Thyroid gland (tissue), 4 donors: ENCODE measurements around the gene MAPK4. TPM values are rescaled to one million over a fixed set of nuclear protein-coding genes. Genes with fewer than 3 reads are reported as not detected.

ENCODE experiments used
- DNase-seq, 2 donors: peaks; one replicate each; pipeline ENCODE4 v3.0.0-alpha.2; 2019
- H3K27ac ChIP-seq, 3 donors: fragments of 200-600 bp; sonication (generic); 1 replicate in 2 of 3; 2 replicates in 1 of 3; pipeline ENCODE4 v1.5.1; 2016 to 2019; ENCODE audit warnings: mild to moderate bottlenecking in 1 of 3, moderate library complexity in 1 of 3
- H3K27me3 ChIP-seq: fragments of 200-600 bp; sonication (generic); one replicate; pipeline ENCODE4 v1.5.1; 2019
- H3K36me3 ChIP-seq, 2 donors: fragments of 200-600 bp; sonication (generic); one replicate each; pipeline ENCODE4 v1.5.1; 2016 to 2019
- H3K4me1 ChIP-seq, 2 donors: fragments of 200-600 bp; sonication (generic); one replicate each; pipeline ENCODE4 v1.5.1; 2017 to 2019
- H3K4me3 ChIP-seq, 3 donors: fragments of 200-600 bp; sonication (generic); replicated peaks in 1 of 3; 1 replicate in 2 of 3; 2 replicates in 1 of 3; pipeline ENCODE4 v1.5.1; 2016; ENCODE audit warnings: mild to moderate bottlenecking in 1 of 3
- H3K9me3 ChIP-seq: fragments of 200-600 bp; sonication (generic); one replicate; pipeline ENCODE4 v1.5.1; 2017
- CTCF ChIP-seq, 6 experiments: fragments of 200-600 bp in 3 of 6; fragments of 450-650 bp in 3 of 6; sonication (generic) in 3 of 6; IDR thresholded peaks; one replicate each; pipeline ENCODE4 v1.5.1; 2016 to 2019; ENCODE audit warnings: antibody characterized with exemption in 6 of 6, mild to moderate bottlenecking in 2 of 6, inconsistent platforms in 1 of 6, moderate library complexity in 1 of 6
- POLR2A ChIP-seq, 2 donors: fragments of 450-650 bp; IDR thresholded peaks; one replicate each; pipeline ENCODE4 v1.6.1; 2017; ENCODE audit warnings: antibody characterized with exemption in 2 of 2, mild to moderate bottlenecking in 2 of 2, moderate library complexity in 1 of 2
- WGBS, 2 donors: methylation state at CpG; one replicate each; pipeline ENCODE4 v1.1.5; 2017; 5-methylcytosine and 5-hydroxymethylcytosine counted together
- intact Hi-C: fragments of 100-400 bp; cut with DNase I; formaldehyde crosslinking; loops from one replicate; pipeline ENCODE4 v1.15.1; 2023
- total RNA-seq, 4 donors: library from RNA; depleted of rRNA; stranded (reverse); fragments of >200 nt; gene quantifications; one replicate each; pipeline ENCODE4 v1.2.3, GENCODE V29; 2016

The MAPK4 gene
- total RNA-seq, 4 donors from 2014 or later: 3.5 to 17.9 (median 11.4) TPM

- intact Hi-C loops: no loop called here
- no peak for DNase-seq
- H3K9me3 ChIP-seq: no peaks in the 10 kb centered on the region
- no peak overlapping the region for H3K27ac ChIP-seq
- 90 to 99% methylated on average over 5 of the region's 5 CpGs for WGBS, 2 donors
- no peaks in the 10 kb centered on the region for H3K27me3 ChIP-seq
- TF ChIP-seq CTCF (IDR thresholded peaks at IDR 0.05): no peak
- no peak for TF ChIP-seq POLR2A (IDR thresholded peaks at IDR 0.05)
- no peak overlapping the region for H3K4me3 ChIP-seq
- H3K4me1 ChIP-seq: peaks cover 0 to 6% of the 10 kb centered on the region in 2 donors
- H3K36me3 ChIP-seq: no peaks in the 10 kb centered on the region
Observed at GRCh38 chr18:50594012-50594411, 34.1 kb downstream of the MAPK4 start.

GRCh38 chr18:50594942-50595341 is 35.1 kb downstream of the MAPK4 start:
- Histone ChIP-seq H3K9me3 (no peaks in the 10 kb centered on the region), H3K36me3 (no peaks in the 10 kb centered on the region), H3K4me3 (no peak overlapping the region), H3K27me3 (no peaks in the 10 kb centered on the region), H3K4me1 (peaks cover 0 to 6% of the 10 kb centered on the region in 2 donors), H3K27ac (no peak overlapping the region)
- intact Hi-C loops: no loop called here
- TF ChIP-seq POLR2A (IDR thresholded peaks at IDR 0.05) (no peak), CTCF (IDR thresholded peaks at IDR 0.05) (no peak)
- WGBS, 2 donors: 77 to 85% methylated on average over 4 of the region's 4 CpGs
- no peak for DNase-seq

- Histone ChIP-seq H3K9me3 (no peaks in the 10 kb centered on the region), H3K4me3 (no peak overlapping the region), H3K27me3 (no peaks in the 10 kb centered on the region), H3K4me1 (no peaks in the 10 kb centered on the region), H3K27ac (no peak overlapping the region), H3K36me3 (no peaks in the 10 kb centered on the region)
- DNase-seq: no peak
- no peak for TF ChIP-seq POLR2A (IDR thresholded peaks at IDR 0.05)
- TF ChIP-seq CTCF (IDR thresholded peaks at IDR 0.05): no peak
- intact Hi-C loops: no loop called here
- WGBS, 2 donors: 88 to 95% methylated on average over 3 of the region's 3 CpGs
Observed at GRCh38 chr18:50602466-50602865, 42.6 kb downstream of the MAPK4 start.

GRCh38 chr18:50606609-50607008 is 46.7 kb downstream of the MAPK4 start:
- intact Hi-C loops: no loop called here
- no peak overlapping the region for H3K4me3 ChIP-seq

More at GRCh38 chr18:50606609-50607008, 46.7 kb downstream of the MAPK4 start:
- no peaks in the 10 kb centered on the region for H3K36me3 ChIP-seq
- WGBS, 2 donors: 71 to 80% methylated on average over 5 of the region's 5 CpGs
- no peaks in the 10 kb centered on the region for H3K9me3 ChIP-seq
- no peak overlapping the region for H3K27ac ChIP-seq
- H3K27me3 ChIP-seq: no peaks in the 10 kb centered on the region
- no peaks in the 10 kb centered on the region for H3K4me1 ChIP-seq
- DNase-seq: peak in 1 of 2 donors; percentile 3
- TF ChIP-seq CTCF (IDR thresholded peaks at IDR 0.05): no peak
- TF ChIP-seq POLR2A (IDR thresholded peaks at IDR 0.05): no peak
